ENCODE data around the gene FAM163B.
"Not testable (repeated sequence)": the region's sequence is repeated elsewhere in the genome, so short reads cannot be mapped to it uniquely, and the experiment has no call there.

FAM163B gene

GRCh38 chr9:133639613-133640012 is 30.4 kb upstream of the FAM163B start:
- DNase-seq: no peak

GRCh38 chr9:133638711-133639110 is 29.5 kb upstream of the FAM163B start:
- DNase-seq: no peak

DNA sequence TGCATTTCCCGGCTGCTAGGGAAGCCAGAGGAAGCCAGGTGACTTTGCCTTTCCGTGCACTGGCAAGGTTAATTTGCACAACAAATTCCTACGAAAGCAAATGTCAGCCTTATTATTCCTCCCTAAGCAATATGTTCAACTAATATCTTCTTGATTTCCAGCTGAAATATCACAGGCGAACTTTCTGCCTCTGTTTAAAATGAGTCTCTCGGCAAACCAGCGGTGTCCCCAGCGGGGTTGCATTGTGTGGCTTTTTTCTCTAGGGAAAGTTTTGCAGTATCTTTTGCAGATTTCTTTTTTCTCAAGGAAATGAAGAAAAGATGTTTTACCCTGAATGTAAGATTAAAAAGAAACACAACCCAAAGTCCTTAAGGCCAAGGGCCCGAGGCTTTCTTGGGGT is 28.9 kb upstream of the FAM163B start:
- no peak for DNase-seq

GRCh38 chr9:133637451-133638055 is 28.4 kb upstream of the FAM163B start:
- DNase-seq: no peak

DNA sequence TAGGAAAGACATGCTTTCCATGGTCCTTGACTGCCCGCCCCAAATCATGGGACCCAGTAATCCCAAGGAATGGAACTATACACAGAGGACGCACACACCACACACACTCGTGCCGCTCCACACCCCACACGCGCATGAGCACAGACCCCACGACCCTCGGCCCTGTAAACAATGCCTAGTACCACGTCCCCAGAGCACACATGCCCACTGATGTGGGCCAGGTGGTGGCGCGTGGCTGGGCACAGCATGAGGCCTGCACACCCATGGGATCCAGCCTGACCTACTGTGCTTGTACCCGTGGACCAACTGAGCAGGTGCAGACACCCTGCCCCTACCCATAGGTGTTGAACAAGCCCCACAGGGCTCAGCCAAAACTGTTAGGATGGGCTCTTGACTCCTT is 27.7 kb upstream of the FAM163B start:
- no peak for DNase-seq

GRCh38 chr9:133635533-133636531 is 26.6 kb upstream of the FAM163B start, which contains the start of gene DBH:
DBH (plus strand) TSS chr9:133636363; CDS start chr9:133636372, 9 bp downstream.
- no peak for DNase-seq

DNA sequence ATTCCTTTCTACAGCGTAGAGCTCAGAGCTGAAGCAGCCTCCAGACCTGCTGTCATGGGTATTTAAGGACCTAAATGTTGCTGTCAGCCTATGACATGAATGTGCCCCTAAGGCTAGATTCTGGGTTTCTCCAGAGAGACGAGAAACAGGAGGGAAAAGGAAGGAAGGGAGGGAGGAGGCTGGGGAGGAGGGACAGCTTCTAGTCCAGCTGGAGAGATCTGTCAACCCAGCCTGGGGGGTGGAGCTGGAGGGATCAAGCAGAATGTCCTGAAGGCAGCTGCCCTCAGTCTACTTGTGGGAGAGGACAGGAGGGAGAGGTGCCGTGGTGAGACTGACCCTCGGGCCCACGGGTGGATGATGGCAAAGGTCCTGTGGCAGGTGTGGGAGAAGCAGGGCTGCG is 25.9 kb upstream of the FAM163B start:
- DNase-seq: no peak

DNA sequence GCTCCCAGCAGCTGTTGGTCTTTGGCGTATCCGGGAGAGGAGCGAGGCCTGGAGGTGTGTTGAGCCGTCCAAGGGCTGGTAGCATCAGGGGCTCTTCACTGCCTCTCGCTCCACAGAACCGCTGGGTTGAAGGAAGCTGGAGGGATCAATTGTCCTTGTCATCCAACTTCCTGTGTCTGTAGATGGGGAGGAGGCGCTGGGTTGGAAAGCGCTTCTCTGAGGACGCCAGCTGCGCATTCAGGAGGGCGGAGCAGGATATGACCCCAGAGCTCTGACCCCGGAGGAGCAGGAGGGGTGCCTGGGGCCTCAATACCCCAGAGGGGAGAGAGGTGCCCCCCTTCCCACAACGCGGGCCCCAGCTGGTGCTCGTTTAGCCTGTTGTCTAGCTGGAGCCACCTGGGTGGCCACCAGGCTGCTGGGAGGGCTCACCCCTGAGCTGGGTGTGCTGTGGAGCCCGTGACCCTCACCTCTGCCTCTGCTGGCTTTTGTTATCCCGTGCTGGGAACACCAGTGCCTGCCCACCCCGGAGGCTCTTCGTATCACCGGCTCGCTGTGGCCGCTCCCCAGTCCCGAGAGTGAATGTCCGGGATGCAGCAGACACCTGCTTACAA is 25.0 kb upstream of the FAM163B start:
- peak; percentile 67 for DNase-seq

- no peak for DNase-seq
These were observed 24.5 kb upstream of the FAM163B start for GRCh38 chr9:133633681-133634080.

DNA sequence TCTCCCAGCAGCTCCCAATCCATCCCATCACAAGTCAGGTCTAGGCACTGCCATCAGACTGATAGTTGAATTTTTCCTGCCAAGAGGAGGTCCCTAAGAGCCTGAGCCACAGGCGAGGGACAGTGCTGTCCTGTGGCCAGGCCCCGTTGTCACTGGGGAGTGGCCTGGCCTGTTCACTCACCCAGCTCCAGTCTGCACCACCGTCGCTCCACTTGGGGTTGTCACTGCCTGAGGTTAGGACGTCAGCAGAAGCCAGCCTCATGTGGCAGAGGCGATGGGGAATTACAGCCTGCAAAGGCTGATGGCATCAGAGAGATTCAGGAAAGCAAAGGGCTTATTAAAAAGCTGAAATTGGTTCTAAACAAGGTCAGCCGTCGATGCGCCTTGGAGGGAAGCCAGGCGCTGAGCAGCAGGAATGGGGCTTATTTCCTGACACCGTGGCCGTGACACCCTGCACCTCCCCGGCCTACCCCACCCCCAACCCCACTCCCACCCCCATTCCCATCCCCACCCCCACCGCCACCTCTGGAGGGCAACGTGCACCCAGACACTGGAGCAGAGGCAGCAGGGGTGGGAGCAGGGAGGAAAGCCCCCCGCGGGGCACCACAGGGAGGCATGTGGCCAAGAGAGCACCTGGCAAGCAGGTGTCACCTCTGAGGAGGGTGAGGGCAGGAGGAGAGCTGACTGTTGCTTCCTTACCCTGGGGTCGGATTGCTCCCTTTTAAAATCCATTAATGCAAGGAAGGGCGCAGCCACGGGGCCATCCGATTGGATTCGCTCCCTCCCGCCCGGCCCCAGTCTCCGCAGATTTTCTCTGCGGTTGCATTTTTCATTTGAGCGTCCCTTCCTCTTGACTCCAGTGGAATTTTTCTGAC is 23.9 kb upstream of the FAM163B start:
- peak; percentile 57 for DNase-seq

DNA sequence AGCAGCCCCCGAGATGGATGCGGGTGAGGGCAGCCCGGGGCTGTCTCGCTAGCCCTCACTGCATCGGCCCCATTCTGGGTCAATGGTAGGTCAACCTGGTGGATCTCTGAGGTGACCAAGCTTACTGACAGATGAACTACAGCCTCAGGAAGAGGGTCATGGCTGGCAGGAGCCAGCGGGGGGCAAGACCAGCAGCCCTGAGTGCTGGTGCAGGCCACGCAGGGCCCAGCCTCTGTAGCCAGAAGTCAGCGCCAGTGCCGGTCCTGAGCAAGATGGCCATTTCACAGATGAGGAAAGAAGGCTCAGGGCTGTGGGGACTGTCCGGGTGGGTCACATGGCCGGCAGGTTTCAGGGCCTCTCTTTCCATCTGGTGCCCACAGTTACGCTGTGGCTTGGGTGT is 21.9 kb upstream of the FAM163B start:
- no peak for DNase-seq

DNA sequence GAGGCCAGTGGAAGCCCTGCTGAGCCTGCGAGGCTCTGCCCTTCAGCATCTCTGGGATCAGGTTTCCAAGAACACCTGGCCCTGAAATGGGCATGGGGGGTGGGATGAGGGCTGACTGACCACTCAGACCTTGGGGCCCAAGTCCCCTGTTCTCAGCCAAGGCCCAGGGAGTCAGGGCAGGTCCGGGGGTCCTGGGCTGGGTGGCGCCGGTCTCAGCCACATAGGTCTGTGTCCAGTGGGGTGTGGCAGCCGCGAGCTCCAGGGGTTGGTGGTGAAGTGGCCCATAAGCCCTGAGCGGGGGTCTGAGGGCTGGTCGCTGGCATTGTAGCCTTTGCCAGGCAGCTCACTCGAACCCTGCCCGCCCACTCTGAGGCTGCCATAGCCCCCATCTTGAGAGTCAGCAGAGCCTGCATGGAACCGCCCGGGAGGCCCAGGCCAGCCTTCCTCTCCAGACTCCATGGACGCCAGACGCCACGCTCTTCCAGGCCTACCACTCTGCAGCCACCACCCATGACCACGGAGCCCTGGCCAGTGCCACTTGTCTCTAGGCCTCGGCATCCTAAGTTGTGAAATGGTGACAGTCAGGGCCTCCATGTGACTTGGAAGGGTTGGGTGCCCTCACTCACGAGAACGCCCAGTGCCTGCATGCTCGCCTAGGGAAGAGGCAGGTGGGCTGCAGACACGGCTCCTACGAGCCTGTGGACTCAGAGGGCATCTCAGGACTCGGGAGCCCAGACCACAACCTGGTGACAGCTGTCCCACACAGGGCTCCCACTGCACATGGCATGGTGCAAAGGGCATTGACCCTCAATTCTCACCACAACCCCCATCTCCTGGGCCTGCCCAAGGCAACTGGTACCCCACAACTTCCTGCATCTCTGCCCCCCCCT is 20.3 kb upstream of the FAM163B start:
- no peak for DNase-seq

- DNase-seq: no peak
These were observed 19.6 kb upstream of the FAM163B start for GRCh38 chr9:133628766-133629165.

DNA sequence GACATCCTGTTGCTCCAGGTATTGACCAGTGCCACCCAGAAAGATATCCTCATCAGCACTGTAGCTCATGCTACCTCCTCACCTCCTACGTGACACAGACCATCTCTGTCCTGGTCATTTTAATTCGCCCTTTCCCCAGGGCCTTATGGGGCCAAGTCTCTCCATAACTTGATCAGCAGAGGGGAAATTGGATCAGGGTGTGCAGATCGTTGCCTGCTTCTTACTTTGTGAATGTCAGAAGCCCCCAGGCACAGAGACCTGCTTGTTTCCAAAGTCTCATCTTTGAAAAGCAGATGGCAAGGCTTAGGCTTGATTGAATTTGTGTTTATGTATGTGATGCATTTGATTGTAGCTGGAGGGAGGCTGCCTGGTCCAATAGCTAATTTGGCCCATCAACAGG is 18.2 kb upstream of the FAM163B start:
- no peak for DNase-seq

- not testable (repeated sequence) for DNase-seq
These were observed 16.8 kb upstream of the FAM163B start for GRCh38 chr9:133626008-133626407.

GRCh38 chr9:133622555-133622954 is 13.4 kb upstream of the FAM163B start:
- no peak for DNase-seq

GRCh38 chr9:133621725-133622267 is 12.6 kb upstream of the FAM163B start:
- DNase-seq: peak; percentile 12

GRCh38 chr9:133619791-133620190 is 10.6 kb upstream of the FAM163B start:
- no peak for DNase-seq

DNA sequence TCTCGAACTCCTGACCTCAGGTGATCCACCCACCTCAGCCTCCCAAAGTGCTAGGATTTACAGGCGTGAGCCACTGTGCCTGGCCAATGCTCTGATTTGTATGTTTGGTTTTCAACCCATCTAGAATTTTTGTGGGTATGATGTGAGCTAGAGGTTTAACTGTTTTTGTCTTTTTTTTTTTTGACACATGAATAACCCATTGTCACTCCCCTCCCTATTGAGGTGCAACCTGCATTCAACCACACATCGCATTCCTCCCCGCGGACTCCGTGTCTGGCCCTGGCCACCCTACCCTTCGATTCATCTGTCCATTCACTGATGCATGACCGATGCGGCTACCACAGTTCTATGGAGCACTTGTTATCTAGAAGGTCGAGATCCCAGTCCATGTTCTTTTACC is 9.5 kb upstream of the FAM163B start:
- DNase-seq: no peak

GRCh38 chr9:133616643-133617405 is 7.6 kb upstream of the FAM163B start:
- no peak for DNase-seq
